Smooth muscle cell (in vitro differentiated cells): ENCODE results near the gene COPS6. TPM values are rescaled to one million over a fixed set of nuclear protein-coding genes. Genes with fewer than 3 reads are reported as not detected.

ENCODE experiments used
- DNase-seq: peaks from one replicate; lab custom pipeline; 2025; ENCODE audit not compliant: unreplicated experiment; lab: John Stamatoyannopoulos, UW
- H2AFZ ChIP-seq: fragments of 200-600 bp; sonication (generic); 2 replicates; pipeline ENCODE4 v1.6.0; 2016; ENCODE audit warnings: antibody characterized with exemption, low read depth, mild to moderate bottlenecking
- H3F3A ChIP-seq: fragments of 200-600 bp; sonication (generic); 2 replicates; pipeline ENCODE4 v1.6.0; 2017; ENCODE audit warnings: antibody characterized with exemption, low read depth
- H3K27ac ChIP-seq: fragments of 200-600 bp; sonication (generic); 2 replicates; pipeline ENCODE4 v1.5.1; 2016; ENCODE audit warnings: low read depth, mild to moderate bottlenecking
- H3K27me3 ChIP-seq: fragments of 200-600 bp; sonication (generic); 2 replicates; pipeline ENCODE4 v1.6.1; 2016; ENCODE audit warnings: low read depth, mild to moderate bottlenecking
- H3K36me3 ChIP-seq: fragments of 200-600 bp; sonication (generic); 2 replicates; pipeline ENCODE4 v1.5.1; 2016; ENCODE audit warnings: low read depth
- H3K4me1 ChIP-seq: fragments of 200-600 bp; sonication (generic); 2 replicates; pipeline ENCODE4 v1.5.1; 2016; ENCODE audit warnings: low read depth
- H3K4me2 ChIP-seq: fragments of 200-600 bp; sonication (generic); 2 replicates; pipeline ENCODE4 v1.6.0; 2016; ENCODE audit warnings: mild to moderate bottlenecking
- H3K4me3 ChIP-seq: fragments of 200-600 bp; sonication (generic); 2 replicates; pipeline ENCODE4 v1.5.1; 2016; ENCODE audit warnings: mild to moderate bottlenecking
- H3K79me2 ChIP-seq: fragments of 200-600 bp; sonication (generic); 2 replicates; pipeline ENCODE4 v1.6.0; 2016; ENCODE audit warnings: low read depth, mild to moderate bottlenecking
- H3K9ac ChIP-seq: fragments of 200-600 bp; sonication (generic); 2 replicates; pipeline ENCODE4 v1.6.0; 2016; ENCODE audit warnings: low read depth
- H3K9me3 ChIP-seq: fragments of 200-600 bp; sonication (generic); replicated peaks from 2 replicates; pipeline ENCODE4 v1.5.1; 2016; ENCODE audit warnings: low read depth
- H4K20me1 ChIP-seq: fragments of 200-600 bp; sonication (generic); 2 replicates; pipeline ENCODE4 v1.6.0; 2016; ENCODE audit warnings: low read depth
- WGBS: methylation state at CpG from one replicate; pipeline ENCODE4 v1.1.7; 2016; ENCODE audit warnings: low lambda C conversion rate; 5-methylcytosine and 5-hydroxymethylcytosine counted together
- polyA plus RNA-seq: library from polyadenylated mRNA; unstranded; fragments of >200 nt; fragmentation: Nextera tagmentation; extraction: Ambion mirVana; gene quantifications from 2 replicates; pipeline ENCODE4 v1.2.1, GENCODE V29; 2016
- total RNA-seq: library from RNA; depleted of rRNA; stranded (reverse); fragments of >200 nt; gene quantifications from 2 replicates; pipeline ENCODE4 v1.2.3, GENCODE V29; 2014
- TF ChIP-seq, protein P1 (sequence below): fragments of 200-600 bp; sonication (generic); IDR thresholded peaks from 2 replicates; pipeline ENCODE4 v1.5.1; 2017; ENCODE audit warnings: borderline replicate concordance, mild to moderate bottlenecking, antibody characterized with exemption; ENCODE audit not compliant: insufficient read depth, poor library complexity, severe bottlenecking

The COPS6 gene
- total and polyA plus RNA-seq, 2 experiments from 2014 or later = 107 to 259 TPM

DNA sequence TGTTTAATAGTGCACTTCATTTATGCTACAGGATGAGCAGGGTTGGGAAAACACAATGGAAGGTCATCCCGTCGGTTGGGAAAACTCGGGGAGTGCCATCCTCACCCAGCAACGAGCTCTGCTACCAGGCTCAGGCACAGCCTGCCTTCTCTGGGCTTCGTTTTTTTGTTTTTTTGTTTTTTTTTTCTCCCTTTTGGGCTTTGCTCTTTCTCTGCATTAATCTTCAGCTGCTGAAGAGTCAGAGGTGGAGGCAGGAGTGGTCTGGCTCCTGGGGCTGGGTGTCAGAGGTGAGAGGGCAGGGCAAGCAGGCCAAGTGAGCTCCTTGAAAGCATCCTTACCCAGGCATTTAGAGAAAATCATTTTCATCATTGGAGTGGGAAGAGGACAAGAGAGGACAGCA lies 18.8 kb upstream of the COPS6 start:
- Histone ChIP-seq H3K27me3 (no peaks in the 10 kb centered on the region), H3K4me2 (no peak overlapping the region), H3K36me3 (peaks cover 55% of the 10 kb centered on the region), H3K9me3 (peaks cover 35% of the 10 kb centered on the region), H3K4me3 (no peak overlapping the region), H3K9ac (no peak overlapping the region), H3F3A (peaks cover 25% of the 10 kb centered on the region), H2AFZ (no peak overlapping the region), H3K4me1 (no peaks in the 10 kb centered on the region), H3K79me2 (peaks cover 8% of the 10 kb centered on the region), H3K27ac (no peak overlapping the region), H4K20me1 (no peaks in the 10 kb centered on the region)
- DNase-seq = no peak
- 98% methylated on average over 5 of the region's 5 CpGs for WGBS
- TF ChIP-seq, protein P1, sequence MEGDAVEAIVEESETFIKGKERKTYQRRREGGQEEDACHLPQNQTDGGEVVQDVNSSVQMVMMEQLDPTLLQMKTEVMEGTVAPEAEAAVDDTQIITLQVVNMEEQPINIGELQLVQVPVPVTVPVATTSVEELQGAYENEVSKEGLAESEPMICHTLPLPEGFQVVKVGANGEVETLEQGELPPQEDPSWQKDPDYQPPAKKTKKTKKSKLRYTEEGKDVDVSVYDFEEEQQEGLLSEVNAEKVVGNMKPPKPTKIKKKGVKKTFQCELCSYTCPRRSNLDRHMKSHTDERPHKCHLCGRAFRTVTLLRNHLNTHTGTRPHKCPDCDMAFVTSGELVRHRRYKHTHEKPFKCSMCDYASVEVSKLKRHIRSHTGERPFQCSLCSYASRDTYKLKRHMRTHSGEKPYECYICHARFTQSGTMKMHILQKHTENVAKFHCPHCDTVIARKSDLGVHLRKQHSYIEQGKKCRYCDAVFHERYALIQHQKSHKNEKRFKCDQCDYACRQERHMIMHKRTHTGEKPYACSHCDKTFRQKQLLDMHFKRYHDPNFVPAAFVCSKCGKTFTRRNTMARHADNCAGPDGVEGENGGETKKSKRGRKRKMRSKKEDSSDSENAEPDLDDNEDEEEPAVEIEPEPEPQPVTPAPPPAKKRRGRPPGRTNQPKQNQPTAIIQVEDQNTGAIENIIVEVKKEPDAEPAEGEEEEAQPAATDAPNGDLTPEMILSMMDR = no peak

DNA sequence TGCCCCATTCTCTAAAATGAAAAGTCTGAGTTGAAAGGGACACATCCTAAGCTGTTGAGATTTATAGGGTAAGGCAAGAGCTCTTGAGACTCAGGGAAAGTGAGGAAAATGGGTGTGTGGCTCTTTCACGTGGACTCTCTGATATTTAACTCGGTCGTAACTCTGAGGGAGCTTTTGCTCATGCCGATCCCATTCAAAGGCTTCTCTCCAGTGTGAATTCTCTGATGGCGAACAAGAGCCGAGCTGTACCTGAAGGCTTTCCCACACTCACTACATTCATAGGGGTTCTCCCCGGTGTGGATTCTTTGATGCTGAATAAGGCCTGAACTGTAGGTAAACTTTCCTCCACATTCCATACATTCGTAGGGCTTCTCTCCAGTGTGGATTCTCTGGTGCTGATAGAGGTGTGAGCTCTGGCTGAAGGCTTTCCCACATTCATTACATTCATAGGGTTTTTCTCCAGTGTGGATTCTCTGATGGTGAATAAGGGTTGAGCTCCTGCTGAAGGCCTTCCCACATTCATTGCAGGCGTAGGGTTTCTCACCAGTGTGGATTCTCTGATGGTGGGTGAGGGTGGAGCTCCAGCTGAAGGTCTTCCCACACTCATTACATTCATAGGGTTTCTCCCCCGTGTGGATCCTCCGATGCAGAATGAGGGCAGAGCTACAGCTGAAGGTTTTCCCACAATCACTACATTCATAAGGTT lies 17.6 kb upstream of the COPS6 start:
- Histone ChIP-seq H3K79me2 (peaks cover 19% of the 10 kb centered on the region), H3K9me3 (peaks cover 35% of the 10 kb centered on the region), H2AFZ (no peak overlapping the region), H3F3A (peaks cover 21% of the 10 kb centered on the region), H3K27ac (no peak overlapping the region), H3K4me1 (no peaks in the 10 kb centered on the region), H3K4me2 (no peak overlapping the region), H4K20me1 (no peaks in the 10 kb centered on the region), H3K36me3 (peaks cover 63% of the 10 kb centered on the region), H3K4me3 (no peak overlapping the region), H3K27me3 (no peaks in the 10 kb centered on the region), H3K9ac (no peak overlapping the region)
- no peak for DNase-seq
- TF ChIP-seq, protein P1 = no peak
- 98% methylated on average over 11 of the region's 11 CpGs for WGBS

DNA sequence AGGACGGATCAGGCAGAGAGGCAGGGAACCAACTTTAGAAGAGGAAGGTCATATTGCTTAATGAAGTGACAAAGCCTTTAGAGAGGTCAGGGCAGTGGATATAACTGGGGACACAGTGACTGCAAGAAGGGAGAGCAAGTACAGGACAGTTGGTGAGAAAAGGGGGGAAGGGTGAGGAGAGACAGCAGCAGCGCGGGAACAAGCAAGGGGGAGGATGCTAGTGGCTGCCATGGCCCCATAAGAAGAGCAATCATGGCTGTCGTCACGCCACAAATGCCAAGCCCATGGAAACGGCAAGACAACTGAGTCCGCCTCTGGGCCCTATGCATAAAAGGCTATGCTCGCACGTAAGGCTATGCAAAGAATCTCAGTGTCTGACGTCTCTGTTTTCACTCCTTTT lies 16.3 kb upstream of the COPS6 start:
- Histone ChIP-seq H3K4me1 (no peaks in the 10 kb centered on the region), H3K27me3 (no peaks in the 10 kb centered on the region), H3K79me2 (peaks cover 31% of the 10 kb centered on the region), H3K36me3 (peaks cover 73% of the 10 kb centered on the region), H3K9ac (no peak overlapping the region), H3K9me3 (peaks cover 35% of the 10 kb centered on the region), H4K20me1 (peaks cover 7% of the 10 kb centered on the region), H3K4me2 (no peak overlapping the region), H2AFZ (no peak overlapping the region), H3K4me3 (no peak overlapping the region), H3K27ac (no peak overlapping the region), H3F3A (peaks cover 11% of the 10 kb centered on the region)
- WGBS = 98% methylated on average over 10 of the region's 10 CpGs
- TF ChIP-seq, protein P1 = no peak
- DNase-seq = no peak

DNA sequence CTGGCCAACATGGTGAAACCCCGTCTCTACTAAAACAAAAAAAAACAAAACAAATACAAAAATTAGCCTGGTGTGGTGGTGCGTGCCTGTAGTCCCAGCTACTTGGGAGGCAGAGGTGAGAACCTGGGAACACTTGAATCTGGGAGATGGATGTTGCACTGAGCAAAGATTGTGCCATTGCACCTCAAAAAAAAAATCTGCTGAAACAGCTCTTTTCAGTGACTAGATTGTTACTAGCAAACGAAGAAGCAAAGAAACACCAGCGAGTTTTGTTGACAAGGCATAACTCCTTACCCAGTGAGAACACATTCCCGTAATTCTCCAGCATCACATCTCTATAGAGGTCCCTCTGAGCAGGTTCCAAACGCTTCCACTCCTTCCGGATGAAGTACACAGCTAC lies 13.9 kb upstream of the COPS6 start:
- no peaks in the 10 kb centered on the region for H3K27me3 ChIP-seq
- no peak overlapping the region for H3K4me2 ChIP-seq
- H3K9ac ChIP-seq = no peak overlapping the region
- peaks cover 32% of the 10 kb centered on the region for H3K9me3 ChIP-seq
- H3K79me2 ChIP-seq = peaks cover 55% of the 10 kb centered on the region
- H2AFZ ChIP-seq = no peak overlapping the region
- TF ChIP-seq, protein P1 = no peak
- peaks cover 2% of the 10 kb centered on the region for H3F3A ChIP-seq
- H3K4me3 ChIP-seq = no peak overlapping the region
- peaks cover 69% of the 10 kb centered on the region for H3K36me3 ChIP-seq
- peaks cover 4% of the 10 kb centered on the region for H3K4me1 ChIP-seq
- DNase-seq = no peak
- H3K27ac ChIP-seq = no peak overlapping the region
- H4K20me1 ChIP-seq = peaks cover 21% of the 10 kb centered on the region
- 95% methylated on average over 7 of the region's 7 CpGs for WGBS
